GM18907 (cell line): Measurements from ENCODE around the gene HHIPL1.
"Not testable (repeated sequence)": the region's sequence is repeated elsewhere in the genome, so short reads cannot be mapped to it uniquely, and the experiment has no call there.

Experiments
- ATAC-seq: cut with Tn5 transposase; IDR thresholded peaks from one replicate; pipeline ENCODE4 v1.9.1; 2021; ENCODE audit warnings: mild to moderate bottlenecking, moderate library complexity; ENCODE audit not compliant: unreplicated experiment

The HHIPL1 gene

DNA sequence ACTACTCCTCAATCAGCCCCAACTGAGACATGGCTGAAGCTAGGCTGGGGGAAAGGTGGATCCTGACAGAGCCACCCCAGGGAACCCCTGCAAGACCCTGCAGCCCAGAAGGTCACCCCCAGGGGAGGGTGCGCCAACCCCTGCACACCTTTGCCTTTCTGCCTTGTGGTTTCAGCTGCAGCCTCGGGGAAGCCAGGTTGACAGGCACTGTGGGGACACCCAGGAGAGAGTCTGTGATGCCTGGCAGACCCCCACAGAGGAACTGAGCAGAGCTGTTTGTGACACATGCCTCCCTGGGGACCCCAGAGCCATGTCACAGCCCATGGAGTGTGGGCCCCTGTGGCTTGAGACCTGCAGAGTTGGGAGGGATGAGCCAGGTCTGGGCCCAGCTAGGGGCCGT lies 11.8 kb upstream of the HHIPL1 start:
- no peak for ATAC-seq

DNA sequence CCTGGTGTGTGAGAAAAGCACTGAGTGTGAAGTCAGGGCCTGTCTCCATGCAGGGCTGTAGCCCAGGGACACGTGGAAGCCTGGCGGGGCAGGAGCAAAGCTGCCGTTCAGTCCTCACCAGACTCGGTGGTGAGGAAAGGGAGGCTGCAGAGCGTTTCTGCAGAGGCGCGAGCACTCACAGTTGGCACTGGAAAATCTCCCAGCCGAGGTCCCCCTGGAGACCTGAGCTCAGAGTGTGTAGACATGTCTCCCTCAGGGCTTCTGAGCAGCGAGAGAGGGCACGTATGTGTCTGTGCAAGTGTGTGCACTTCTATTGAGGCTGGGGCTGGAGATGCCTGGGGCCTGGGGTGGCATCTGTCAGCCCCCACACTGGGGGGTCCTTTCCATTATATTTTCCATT lies 11.0 kb upstream of the HHIPL1 start:
- no peak for ATAC-seq

- no peak for ATAC-seq
Measured at GRCh38 chr14:99634443-99634842, 10.5 kb upstream of the HHIPL1 start.

GRCh38 chr14:99635116-99635515 lies 9.8 kb upstream of the HHIPL1 start:
- no peak for ATAC-seq

DNA sequence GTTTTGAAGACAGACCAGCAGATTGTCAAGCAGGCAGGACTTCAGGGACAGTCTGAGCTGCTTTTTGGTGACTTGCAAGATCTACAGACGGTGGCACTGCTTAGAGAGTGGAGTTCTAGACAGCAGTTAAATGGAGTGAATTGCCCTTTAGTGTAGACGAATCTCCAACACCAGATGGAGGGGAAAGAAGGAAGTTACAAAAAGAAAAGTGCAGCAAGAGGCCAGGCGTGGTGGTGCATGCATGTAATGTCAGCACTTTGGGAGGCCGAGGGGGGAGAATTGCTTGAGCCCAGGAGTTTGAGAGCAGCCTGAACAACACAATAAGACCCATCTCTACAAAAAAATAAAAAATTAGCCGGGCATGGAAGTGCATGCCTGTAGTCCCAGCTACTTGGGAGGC lies 8.4 kb upstream of the HHIPL1 start:
- no peak for ATAC-seq

- no peak for ATAC-seq
Measured at GRCh38 chr14:99637624-99638023, 7.3 kb upstream of the HHIPL1 start.

- not testable (repeated sequence) for ATAC-seq
Measured at GRCh38 chr14:99642771-99643170, 2.2 kb upstream of the HHIPL1 start.

GRCh38 chr14:99643343-99643742 lies 1.6 kb upstream of the HHIPL1 start:
- no peak for ATAC-seq

DNA sequence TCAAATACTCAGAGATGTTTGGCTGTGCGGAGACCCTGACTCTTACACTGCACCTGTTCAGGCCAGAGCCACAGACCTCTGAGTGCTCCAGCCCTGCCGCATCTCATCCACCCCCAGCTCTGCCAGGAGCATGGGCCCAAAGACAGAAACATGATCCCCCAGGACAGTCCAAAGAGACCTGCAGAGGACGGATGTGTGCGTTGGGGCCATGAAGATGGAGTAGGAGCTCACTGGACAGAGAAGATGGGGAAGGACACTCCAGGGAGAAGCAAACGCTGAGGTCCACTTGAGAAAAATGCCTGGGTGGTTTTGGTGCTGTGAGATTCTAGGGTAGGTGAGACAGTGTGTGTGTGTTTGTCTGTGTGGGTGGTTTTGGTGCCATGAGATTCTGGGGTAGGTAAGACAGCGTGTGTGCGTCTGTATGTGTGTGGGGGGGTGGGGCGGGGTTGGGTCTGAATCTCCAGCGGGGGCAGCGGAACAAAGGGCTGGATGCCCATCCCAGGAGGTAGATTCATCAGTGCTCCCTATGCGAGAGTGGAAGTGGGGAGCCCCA lies 818 bp upstream of the HHIPL1 start:
- no peak for ATAC-seq

- ATAC-seq = no peak
Measured at GRCh38 chr14:99645545-99646505, 896 bp downstream of the HHIPL1 start.

GRCh38 chr14:99647411-99647810 lies 2.5 kb downstream of the HHIPL1 start:
- no peak for ATAC-seq

GRCh38 chr14:99648027-99648784 lies 3.3 kb downstream of the HHIPL1 start:
- ATAC-seq = no peak

- no peak for ATAC-seq
Measured at GRCh38 chr14:99649219-99649618, 4.3 kb downstream of the HHIPL1 start.

DNA sequence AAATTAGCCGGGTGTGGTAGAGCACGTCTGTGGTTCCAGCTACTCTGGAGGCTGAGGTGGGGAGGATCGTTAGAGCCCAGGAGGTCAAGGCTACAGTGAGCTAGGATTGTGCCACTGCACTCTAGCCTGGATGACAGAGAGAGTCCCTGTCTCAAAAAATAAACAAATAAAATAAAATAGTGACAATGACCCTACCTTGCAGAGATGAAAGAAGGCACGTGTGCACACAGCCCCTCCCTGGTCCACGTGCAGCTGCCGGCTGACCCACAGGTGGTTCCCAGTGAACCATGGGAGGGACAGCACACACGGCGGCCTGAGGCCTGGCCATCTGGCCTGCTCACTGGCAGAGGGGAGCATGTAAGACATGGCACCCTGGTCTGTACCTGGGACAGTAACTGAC lies 4.7 kb downstream of the HHIPL1 start:
- ATAC-seq = no peak

DNA sequence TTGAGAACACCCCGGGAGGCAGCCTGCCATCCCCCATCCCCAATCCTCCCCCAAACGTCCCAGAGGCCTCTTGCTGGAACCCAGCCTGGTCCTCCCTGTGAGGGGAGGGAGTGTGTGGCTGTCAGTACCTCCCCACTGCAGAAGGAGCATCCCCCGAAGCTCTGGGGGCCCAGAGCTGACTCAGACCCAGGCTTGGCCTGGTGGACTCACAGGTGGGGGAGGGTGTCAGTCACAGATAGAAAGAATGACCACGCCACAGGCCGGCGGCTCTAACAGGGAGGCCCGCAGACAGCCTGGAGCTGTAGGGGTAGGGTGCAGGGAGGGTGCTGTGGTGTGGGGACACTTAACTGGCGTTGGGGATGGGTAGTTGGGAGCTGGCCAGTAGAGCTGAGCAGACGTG lies 5.3 kb downstream of the HHIPL1 start:
- no peak for ATAC-seq

DNA sequence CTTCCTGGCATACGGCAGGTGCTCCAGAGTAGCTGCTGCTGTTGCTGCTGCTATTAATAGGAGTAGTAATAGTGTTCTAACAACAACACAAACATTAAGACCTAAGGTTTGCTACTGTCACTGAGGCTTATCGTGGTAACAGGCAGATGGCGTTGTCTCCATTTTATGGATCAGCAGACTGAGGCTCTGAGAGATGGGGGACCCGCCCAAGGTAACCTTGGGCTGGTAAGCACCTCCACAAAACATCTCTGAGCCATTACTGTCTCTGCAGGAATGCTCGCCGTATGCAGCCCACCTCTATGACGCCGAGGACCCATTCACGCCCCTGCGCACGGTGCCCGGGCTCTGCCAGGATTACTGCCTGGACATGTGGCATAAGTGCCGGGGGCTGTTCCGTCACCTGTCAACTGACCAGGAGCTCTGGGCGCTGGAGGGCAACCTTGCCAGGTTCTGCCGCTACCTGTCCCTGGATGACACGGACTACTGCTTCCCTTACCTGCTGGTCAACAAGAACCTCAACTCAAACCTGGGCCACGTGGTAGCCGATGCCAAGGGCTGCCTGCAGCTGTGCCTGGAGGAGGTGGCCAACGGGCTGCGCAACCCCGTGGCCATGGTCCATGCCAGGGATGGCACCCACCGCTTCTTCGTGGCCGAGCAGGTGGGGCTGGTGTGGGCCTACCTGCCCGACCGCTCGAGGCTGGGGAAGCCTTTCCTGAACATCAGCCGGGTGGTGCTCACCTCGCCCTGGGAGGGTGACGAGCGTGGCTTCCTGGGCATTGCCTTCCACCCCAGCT lies 7.2 kb downstream of the HHIPL1 start:
- ATAC-seq = no peak

DNA sequence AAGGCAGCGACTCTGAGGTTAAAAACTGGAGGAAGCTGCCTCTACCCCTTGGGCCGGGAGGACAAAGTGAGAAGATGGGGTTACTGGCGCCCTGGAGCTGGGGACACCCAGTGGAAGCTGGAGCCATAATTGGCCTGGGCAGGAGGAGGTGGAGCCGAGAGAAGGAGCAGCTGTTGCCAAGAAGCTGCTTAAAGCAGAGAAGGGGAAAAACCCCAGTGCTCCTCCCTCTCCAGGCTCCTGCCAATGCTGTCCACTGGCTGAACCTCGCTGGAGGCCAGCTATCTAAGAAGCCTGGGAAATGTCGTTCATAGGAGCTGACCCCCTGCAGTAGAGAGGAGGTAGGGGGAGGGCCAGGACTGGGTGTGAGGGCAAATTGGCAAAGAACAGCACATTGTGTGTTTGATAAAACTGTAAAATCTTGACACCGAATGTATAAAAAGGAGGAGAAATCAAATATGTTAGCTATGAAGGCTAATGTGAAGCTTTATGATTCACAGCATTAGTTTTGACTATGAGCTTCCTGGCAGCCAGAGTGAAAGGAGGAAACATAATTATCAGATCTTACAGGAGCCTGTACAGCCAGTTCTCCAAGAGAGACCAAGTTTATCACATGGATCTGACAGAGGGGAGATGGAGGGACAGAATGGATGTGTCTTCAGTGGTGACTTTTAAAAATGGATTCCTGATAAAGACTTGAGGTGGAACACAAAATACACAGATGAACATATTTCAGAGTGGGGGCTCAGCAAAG lies 9.5 kb downstream of the HHIPL1 start:
- ATAC-seq = no peak

DNA sequence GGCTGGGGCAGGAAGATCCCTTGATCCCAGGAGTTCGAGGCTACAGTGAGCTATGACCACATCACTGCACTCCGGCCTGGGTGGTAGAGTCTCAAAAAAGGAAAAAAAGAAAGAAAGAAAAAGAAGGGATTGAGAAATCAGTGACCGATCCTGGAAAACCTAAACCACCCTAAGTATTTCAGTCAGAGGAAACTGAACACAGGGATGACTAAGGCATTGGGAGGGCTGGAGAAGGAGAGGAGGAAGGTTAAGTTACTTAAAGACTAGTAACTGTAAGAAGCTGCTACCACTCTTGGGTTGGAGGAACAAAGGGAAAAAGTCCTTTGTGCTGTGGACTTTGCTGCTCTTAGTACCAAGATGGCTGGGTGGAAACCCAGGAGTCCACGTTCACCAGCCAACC lies 10.6 kb downstream of the HHIPL1 start:
- ATAC-seq = no peak

DNA sequence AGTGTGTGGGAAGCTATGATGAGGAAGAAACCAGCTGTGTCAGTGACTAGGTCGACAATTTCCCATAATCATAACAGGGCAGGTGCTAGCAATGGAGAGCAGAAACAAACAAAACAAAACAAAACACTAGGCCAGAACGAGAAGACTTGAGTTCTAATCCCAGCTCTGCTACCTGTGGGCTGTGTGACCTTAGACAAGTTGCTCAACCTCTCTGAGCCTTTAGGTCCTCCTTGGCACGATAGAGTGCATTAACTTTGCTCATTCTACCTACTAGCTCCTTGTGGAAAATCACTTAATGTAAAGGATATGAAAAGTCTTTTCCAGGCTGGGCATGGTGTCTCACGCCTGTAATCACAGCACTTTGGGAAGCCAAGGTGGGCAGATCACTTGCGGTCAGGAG lies 11.2 kb downstream of the HHIPL1 start:
- no peak for ATAC-seq

DNA sequence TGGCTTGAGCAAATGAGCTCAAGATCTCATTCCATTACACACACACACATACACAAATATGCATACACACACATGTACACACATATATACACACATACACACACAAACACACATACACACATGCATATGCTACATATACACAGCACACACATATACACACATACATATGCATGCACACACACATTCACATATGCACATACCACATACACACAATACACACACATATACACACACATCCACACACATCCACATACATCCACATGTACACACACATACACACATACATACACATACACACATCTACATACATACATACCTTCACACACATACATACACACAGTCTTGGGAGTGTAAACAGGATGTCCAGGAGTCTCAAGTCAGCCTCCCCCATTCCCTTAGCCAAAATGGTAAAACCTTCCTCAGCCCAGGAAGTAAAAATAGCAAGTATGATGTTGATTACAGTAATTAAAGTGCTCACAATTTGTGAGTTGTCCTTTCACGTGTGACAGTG lies 12.8 kb downstream of the HHIPL1 start:
- ATAC-seq = no peak
